Measurements from ENCODE around the gene ZMAT5.

The ZMAT5 gene

DNA sequence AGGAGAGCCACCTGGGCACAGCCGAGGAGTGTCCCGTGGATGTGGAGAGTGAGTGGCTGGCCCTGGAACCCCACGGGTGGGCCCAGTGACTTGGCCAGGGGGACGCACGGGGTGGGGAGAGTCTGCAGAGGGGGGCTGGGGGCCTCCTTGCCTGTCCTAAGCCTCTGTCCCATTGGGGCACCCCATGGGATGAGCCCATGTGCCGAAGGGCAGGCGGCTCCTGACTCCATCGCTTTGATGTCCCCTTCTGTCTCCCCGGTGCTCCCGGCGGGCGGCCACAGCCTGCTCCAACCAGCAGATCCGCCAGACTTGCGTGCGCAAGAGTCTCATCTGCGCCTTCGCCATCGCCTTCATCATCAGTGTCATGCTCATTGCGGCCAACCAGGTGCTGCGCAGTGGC, 37.6 kb downstream of the ZMAT5 start:
- DNase-seq (ENCODE audit: low spot score): no peak

DNA sequence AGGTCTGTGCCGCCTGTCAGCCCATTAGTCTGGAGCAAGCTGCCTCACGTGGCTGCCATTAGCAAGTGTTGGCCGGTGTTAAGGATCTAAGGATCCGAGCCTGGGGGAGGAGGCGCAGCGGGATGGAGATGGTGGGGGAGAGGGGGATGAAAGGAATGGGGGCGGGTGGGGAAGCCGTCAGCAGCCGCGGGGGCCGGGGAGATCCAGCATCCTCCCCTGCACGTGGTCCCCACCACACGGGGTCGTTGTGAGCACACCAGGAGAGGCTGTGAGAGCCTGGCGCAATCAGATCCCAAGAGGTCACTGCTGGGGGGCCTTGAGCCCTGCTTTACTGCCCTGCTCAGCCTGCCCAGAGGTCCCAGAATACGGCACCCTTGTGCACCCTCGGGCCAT, 39.7 kb downstream of the ZMAT5 start:
- peak; percentile 89 for DNase-seq (ENCODE audit: low spot score)

DNA sequence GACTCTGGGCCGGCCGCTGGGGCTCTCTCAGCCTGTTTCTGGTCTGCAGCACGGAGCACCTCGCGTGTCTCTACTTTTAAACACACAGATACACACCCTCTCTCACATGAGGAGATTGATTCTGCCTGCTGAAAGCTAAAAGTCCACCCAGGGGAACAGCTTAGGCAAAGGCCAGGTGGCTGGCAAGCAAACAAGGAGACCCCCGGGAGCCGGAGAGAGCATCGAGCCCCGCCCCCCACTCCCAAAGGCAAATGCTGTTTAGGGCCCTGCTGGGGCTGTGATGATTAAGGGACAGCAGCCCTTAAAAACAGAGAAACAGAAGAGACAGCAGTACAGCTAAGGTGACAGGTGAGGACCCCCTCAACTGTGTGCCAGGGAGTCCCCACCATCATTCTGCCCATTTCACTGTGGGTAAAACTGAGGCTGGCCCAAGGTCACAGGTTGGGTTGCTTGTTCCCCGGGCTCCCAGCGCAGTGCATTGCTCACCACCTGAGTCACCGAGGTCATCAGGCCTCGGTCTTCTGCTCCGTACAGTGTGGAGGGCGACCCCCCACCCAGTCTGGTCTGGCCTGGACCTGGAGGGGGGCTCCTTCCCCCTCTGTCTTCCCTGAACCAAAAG, 40.2 kb downstream of the ZMAT5 start:
- no peak for DNase-seq (ENCODE audit: low spot score)

DNA sequence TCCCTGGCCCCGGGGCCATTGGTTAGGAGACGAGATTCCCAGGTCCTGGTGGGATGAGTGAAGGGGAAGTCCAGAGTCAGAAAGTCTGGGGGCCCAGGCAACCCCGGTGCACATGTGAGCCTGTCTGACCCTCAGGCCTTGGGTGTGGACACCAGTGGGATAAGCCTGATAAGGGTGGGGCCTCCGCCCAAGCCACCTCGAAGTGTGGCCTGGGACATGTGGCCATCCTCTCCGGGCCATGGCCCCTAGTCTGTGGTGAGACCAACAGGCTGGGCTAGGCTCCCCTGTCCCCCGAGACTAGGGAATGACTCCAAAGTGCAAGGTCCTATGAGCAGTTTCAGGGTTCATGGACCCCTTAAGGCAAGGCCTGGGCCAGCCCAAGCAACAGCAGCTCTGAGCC, 40.7 kb downstream of the ZMAT5 start:
- no peak for DNase-seq (ENCODE audit: low spot score)

DNA sequence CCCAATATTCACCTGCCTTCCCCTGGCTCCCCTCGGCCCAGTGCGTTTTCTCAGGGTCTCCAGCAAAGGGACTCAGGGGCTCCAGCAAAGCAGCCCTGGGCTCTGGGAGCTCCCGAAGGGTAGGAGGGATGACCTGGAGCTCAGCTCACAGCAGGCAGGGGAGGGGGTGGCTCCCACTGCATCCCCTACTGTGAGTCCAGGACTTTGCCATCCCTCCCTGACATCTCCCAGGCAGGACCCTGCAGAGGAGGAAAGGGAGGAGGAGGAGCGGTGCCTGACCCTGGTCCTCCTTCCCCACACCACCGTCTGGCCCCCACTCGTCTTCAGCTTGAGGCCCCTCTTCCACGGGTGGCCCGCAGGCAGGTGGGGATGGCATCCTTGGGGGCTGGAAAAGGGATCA, 42.0 kb downstream of the ZMAT5 start:
- DNase-seq (ENCODE audit: low spot score): no peak

DNA sequence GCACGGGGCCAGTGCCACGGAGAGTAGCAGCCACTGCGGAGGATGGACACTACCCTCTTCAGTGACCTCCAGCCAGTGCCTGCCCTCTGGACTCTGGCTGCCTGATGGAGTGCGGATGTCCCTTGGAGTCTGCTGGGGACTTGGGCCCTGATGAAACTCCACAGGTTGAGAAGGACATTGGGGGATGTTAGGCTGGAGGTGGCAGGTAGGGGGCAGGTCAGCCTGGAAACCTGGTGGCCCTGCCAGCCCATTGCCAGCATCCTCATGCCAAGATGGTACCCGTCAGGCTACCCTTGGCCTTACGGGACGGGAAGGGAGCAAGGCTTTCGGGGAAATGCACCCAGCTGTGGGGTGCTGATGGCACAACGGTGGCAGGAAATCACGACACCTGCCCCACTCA, 43.0 kb downstream of the ZMAT5 start:
- DNase-seq (ENCODE audit: low spot score): no peak

DNA sequence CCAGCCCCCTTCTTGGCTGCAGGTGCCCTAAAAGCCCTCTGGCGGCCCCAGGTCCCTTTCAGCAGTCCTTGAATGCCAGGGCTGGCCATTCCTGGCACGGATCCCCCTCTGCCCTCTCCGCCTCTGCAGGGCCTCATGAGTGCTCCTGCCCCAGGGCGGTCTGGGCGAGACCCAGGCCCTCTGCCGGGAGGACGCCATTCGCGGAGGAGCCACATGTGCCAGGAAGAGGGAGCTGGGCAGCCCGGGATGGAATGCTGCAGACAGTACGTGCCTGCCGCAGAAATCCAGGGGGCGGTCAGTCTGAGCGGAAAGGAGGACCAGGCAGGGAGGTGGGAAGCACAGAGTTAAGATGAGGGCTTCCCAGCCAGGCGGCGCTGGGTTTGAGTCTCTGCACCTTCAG, 44.2 kb downstream of the ZMAT5 start:
- no peak for DNase-seq (ENCODE audit: low spot score)

DNA sequence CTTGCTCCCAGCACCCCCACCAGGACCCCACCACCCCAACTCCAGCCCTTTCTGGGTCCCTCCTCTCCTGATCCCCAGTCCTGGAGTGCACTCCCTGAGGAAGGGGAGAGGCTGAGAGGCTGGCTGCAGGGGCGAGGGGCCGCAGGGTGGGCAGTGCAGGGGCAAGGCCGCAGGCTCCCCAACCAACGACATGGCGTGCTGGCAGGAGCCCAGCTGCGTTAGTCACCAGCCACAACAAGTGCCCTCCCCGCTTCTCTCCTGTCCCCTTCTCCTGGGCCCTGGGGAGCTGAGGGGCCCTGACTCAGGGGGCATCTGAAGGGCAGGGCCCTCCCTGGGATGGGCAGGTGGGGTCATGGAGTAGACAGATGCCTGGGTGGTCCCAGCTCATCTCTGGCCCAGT, 44.7 kb downstream of the ZMAT5 start:
- no peak for DNase-seq (ENCODE audit: low spot score)

DNA sequence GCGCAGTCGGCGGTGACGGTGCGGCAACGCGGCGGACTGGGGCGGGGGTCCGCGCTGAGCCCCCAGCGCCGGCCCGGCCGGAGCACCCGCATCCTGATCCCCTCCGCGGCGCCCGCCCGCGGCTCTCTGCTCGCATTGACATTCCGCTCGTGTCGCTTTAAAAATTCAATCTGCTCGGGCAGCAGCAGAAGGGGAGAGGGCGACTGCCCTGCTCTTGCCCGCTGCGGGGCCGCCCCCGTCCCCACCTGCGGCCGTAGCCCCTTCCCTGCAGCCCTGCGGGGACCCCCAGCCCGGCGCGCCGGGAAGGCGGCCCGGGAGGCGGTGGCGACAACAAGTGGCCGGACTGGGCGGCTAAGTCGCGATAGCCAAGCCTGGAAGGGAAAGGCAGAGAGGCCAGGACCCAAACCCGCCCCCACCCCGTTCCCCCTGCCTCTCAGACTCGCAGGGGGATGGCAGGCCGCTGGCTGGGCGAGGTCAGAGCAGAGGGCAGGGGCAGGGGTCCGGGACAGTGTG, 45.9 kb downstream of the ZMAT5 start:
- no peak for DNase-seq (ENCODE audit: low spot score)

DNA sequence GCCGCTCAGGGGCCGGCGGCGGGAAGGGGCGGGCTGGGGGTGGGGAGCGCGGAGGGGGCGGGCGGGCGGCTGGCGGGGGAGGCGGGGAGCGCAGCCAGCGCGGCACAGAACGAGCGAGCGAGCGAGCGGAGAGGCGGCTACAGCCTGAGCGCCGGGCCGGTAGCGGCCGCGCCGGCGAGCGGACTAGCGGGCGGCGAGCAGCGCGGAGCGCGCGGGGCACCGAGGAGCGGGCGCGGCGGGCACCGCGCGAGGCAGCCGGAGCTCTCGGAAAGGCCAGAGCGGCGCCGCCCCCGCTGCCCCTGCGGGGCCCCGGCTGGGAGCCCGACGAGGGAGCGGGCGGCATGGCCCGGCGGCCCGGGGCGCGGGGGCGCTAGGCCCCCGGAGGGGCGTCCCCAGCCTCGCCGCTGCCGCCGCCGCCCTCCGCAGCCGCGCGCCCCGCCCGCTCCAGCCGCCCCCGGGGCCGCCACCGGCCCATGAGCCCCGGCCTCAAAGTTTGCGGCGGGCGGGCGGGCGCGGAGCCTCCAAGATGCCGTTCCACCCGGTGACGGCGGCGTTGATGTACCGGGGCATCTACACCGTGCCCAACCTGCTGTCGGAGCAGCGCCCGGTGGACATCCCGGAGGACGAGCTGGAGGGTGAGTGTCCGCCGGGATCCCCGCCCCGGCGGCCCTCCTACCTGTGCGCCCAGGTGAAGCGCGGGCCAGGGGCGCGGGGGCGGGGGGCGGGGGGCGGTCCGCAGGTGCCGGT, 46.7 kb downstream of the ZMAT5 start, which contains the start of gene CABP7:
TSS of gene CABP7 (plus strand) at position 105 of the 747 bp plus-strand sequence. CDS start at position 527, 422 bp downstream.
- peak; percentile 68 for DNase-seq (ENCODE audit: low spot score)

DNA sequence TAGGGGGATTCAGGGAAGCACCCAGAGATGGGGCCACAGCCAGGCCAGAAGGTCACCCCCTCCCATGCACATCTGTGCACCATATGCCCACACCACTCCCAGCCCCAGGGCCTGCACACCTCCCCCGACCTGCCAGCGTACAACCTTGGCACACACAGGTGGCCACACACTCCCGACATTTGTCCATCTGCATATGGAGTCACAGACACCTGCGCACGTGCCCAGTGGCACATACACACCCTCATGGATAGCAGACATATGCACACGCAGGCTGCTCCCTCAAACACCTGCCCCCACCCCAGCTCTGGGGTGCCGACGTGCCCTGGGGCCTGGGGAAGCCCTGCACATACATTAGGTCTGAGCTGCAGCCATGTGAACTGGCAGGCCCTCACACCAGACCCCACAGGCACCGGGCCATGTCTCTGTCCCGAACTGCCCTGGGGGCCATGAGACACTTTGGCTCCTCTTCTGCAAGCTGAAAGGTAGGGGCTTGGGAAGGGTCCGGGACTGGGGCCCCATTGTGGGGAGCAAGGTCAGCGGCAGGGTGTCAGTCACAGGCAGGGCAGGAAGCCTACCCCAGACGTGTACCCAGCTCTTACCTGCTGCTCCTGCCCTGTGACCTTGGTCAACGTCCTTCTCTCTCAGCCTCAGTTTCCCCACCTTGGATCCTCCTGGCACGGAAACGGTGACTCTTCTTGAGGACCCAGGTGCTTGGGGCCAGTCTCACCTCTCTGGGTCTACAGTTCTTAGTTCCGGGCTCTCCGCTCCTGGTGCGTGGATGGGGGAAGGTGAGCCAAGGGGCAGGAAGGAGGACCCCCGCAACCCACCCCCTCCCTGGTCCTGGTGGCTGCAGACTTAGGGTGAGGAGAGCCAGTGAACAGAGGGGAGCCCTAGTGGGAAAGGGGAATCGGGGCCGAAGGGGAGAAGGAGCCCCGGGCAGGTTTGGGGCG, 47.6 kb downstream of the ZMAT5 start:
- no peak for DNase-seq (ENCODE audit: low spot score)

DNA sequence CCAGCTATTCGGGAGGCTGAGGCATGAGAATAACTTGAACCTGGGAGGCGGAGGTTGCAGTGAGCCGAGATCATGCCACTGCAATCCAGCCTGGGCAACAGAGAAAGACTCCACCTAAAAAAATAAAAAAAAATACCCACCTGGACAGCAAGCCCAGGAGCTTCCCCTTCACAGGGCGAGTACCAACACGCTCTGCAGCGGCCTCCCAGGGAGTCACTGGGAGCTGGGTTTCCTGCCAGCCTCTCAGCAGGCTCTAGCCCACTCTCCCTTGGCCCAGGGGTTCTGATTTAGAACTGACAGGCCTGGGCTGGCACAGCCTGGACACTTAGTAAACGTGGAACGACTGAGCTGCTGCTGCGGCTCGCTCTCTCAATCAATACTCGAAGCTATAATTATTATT, 49.0 kb downstream of the ZMAT5 start:
- DNase-seq (ENCODE audit: low spot score): no peak

DNA sequence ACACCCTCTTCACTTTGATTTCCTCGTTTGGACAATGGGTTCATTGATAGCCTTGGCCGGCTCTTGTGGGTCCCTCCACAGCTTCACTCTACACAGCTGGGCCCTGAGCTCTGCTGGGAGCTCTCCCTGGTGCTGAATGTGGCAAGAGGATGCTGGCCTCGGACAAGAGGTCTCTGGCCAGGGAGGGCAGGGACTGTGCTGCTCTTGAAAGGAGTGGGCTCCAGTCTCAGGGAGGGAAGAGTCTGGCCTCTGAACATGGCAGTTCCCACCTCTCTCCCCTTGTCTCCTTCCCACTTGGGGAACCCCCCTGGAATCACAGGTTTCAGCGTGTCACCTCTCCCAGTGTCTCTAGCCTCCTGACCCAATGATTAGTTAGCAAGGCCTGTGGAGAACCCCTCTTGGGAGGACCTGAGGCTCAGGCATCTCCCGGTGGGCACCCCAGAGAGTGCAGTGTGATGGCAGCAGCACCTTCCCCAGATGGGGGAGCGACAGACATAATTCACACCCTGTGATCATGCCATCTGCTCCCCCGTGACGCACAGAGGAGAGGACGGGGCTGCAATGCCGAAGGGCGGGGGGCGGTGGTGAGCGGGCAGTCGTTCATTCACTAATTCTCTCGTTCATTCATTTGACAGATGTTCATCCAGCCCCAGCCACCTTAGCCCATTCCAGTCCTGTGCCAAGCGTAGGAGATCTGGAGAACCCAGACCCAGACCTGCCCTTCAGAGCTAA, 49.8 kb downstream of the ZMAT5 start:
- DNase-seq (ENCODE audit: low spot score): peak; percentile 89

DNA sequence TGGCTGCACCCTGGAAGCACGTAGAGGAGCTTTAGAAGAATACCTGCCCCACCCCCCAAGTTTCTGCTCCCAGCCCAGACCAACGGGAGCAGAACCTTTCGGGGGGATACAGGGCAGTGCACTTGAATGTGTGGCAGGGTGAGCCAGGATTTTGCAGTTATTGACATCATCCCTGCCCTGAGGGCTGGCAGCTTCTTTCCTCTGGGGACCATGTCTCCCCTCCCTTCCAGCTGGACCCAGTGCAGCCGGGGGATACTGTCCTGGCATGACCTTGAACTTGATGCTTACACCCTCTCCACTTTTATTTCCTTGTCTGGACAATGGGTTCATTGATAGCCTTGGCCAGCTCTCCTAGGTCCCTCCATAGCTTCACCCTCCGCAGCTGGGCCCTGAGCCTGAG, 51.1 kb downstream of the ZMAT5 start:
- no peak for DNase-seq (ENCODE audit: low spot score)

DNA sequence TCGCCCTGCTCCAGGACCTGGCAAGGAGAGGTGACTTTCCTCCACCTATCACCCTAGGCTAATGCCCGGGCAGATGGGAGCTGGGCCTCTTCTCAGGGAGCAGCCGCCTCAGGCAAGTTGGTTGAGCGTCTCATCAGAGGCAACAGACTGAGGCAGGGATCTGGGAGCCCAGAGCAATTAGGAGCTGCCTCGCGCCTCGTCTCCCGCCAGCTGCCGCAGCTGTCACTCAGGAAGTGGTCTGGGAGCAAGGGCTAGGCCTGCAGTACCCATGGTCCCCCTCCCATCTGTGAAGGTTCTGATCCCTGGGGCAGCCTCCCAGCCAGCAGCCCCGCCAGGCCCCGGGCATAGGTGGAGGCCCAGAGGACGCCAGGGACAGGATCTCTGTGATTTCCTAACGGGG, 51.6 kb downstream of the ZMAT5 start:
- no peak for DNase-seq (ENCODE audit: low spot score)

DNA sequence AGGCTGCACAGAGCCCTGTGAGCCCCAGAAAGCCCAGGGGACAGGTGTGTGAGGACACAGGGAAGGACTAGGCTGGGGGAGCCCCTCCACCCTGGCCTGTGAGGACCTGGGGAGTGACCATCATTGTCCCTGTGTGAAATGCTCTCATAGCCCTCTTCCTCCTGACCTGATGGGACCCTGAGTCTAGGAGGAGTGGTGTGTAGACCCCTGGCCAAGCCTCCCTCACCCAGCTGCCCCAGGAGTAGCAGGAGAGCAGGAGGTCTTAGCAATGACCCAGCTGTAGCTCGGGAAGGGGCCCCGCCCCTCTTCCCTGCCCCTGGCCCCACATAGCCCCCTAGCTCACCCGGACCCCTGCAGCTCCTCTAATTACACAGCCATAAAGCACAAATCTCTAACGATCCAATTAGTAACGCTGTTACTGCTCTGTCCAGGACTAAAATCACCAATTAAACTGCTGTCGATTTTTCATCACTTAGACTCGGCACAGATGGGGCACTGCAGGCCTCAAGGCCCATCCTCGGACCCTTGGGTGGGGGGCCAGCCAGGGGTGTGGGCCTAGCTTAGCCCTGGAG, 53.6 kb downstream of the ZMAT5 start:
- DNase-seq (ENCODE audit: low spot score): no peak

DNA sequence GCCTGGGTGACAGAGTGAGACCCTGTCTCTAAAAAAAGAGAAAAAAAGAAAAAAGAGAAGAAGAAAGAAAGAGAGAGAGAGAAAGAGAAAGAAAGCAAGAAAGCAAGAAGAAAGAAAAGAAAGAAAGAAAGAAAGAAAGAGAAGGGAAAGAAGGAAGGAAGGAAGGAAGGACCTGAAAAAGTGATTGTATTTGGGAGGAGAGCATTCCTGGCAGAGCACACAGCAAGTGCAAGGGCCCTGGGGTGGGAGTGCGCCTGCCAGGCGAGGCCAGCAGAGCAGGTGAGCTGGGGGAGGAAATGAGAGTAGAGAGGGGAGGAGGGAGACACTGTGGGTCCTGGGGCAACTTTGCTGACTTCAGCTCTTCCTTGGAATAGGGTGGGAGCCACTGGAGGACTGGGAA, 54.7 kb downstream of the ZMAT5 start:
- DNase-seq (ENCODE audit: low spot score): no peak

DNA sequence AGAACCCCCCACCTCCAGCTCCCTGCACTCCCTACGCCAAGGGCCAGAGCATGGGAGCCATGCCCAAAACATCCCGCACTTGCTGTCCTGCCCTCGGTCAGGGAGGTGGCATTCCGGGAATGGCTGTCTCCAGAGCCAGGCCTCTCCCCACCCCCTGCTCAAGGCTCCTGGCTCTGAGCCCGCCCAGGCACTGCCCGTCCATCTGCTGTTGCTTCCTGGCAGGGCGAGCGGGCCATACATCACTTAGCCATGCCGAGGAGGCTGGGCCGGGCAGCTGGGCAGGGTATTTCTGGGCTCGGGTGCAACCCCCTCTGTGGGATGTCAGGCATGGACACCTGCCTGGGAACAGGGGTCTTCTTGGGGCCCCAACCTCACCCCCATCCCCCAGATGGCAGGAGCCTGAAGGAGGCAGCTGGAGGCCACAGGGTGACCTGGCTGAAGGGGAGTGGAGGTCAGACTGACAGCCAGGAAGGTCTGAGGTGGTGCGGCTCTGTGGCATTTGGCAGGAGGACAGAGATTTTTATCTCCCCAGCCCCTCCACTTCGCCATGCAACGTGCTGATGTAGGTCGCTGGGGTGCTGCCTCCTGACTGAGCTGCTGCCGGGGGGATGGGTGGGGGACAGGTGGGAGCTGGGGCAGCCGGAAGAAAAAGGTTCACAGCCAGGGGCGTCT, 55.7 kb downstream of the ZMAT5 start:
- DNase-seq (ENCODE audit: low spot score): no peak

DNA sequence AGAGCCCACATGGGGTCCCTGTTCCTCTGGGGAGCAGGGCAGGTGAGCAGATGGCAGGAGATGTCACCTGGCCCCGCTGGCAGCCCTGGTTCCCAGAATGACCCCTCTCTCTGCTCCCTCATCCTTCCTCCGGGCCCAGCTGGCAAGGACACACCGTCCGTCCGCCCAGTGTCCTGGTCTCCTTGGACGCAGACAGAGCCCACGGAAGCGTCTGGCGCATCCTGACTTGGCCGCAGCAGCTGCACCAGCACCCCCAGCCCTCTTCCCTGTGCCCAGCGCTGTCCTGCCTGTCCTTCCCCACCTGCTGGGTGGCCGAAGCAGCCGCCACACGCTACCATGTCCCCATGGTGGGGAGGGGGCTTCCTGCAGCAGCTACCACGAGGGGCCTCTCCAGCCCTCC, 56.6 kb downstream of the ZMAT5 start:
- DNase-seq (ENCODE audit: low spot score): no peak

DNA sequence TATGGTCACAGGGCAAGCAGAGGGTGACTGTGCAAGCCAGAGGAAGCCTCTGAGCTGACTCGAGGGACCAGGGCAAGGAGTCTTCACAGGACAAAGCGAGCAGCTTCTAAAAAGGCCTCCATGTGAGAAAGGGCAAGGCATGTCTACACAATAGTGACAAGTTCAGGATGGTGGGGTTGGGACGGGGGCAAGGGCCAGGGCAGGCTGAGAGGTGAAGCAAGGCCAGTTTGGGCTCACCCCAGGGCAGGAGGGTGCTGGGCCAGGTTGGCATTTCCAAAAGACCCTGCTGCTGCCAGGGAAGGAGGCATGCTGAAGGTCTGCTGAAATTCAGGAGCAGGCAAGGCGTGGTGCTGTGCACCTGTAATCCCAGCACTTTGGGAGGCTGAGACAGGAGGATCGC, 59.3 kb downstream of the ZMAT5 start:
- no peak for DNase-seq (ENCODE audit: low spot score)

DNA sequence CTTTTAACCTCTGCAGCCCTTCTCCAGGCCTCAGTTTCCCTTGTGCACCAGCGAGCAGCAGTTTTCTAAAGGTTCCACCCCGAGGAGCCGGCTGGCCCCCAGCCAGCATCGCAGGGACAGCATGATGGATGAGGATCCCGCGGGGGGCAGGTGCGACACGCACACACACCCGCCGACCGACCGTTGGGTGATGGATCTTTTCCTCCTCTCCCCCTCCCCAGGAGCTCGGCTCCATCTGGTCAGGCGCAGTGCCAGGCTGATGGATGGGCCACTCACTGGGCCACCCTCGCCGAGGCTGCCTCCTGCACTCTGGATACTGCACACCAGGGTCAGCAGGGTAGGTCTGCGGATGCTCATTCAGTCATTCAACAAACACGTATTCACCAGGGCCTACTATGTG, 59.8 kb downstream of the ZMAT5 start:
- no peak for DNase-seq (ENCODE audit: low spot score)

Data from iPS-NIHi11 (cell line).